ENCODE data around the gene DMRTA2.

GRCh38 chr1:50462964-50463363, 39.7 kb upstream of the DMRTA2 start:
- TF ChIP-seq CTCF (IDR thresholded peaks at IDR 0.05), result no peak
- TF ChIP-seq POLR2A (IDR thresholded peaks at IDR 0.05), result no peak
- no peak for TF ChIP-seq POLR2AphosphoS5 (IDR thresholded peaks at IDR 0.05)
- no peak for TF ChIP-seq EP300 (IDR thresholded peaks at IDR 0.05)
